Tibial nerve (tissue), 4 donors: Measurements from ENCODE around the gene TMCC2. TPM values are rescaled to one million over a fixed set of nuclear protein-coding genes. Genes with fewer than 3 reads are reported as not detected.

Experiments used
- DNase-seq, 2 donors: peaks; one replicate each; pipeline ENCODE4 v3.0.0-alpha.2; 2019; ENCODE audit warnings: low spot score in 2 of 2
- H3K27ac ChIP-seq, 4 donors: fragments of 200-600 bp; sonication (generic) in 3 of 4; one replicate each; pipeline ENCODE4 v1.5.1; 2017 to 2019; ENCODE audit warnings: mild to moderate bottlenecking in 1 of 4
- H3K27me3 ChIP-seq, 2 donors: fragments of 200-600 bp; sonication (generic) in 1 of 2; one replicate each; pipeline versions ENCODE4 v1.5.1 to v1.6.0; 2017 to 2019
- H3K36me3 ChIP-seq, 3 donors: fragments of 200-600 bp; sonication (generic); one replicate each; pipeline ENCODE4 v1.5.1; 2018 to 2019
- H3K4me1 ChIP-seq, 4 donors: fragments of 200-600 bp; sonication (generic) in 3 of 4; one replicate each; pipeline ENCODE4 v1.5.1; 2017 to 2019
- H3K4me3 ChIP-seq, 4 donors: fragments of 200-600 bp; sonication (generic) in 3 of 4; one replicate each; pipeline ENCODE4 v1.5.1; 2017 to 2019; ENCODE audit warnings: mild to moderate bottlenecking in 1 of 4, moderate library complexity in 1 of 4
- H3K9me3 ChIP-seq, 4 donors: fragments of 200-600 bp; sonication (generic) in 3 of 4; one replicate each; pipeline ENCODE4 v1.5.1; 2017 to 2019
- CTCF ChIP-seq, 5 experiments: fragments of 200-600 bp in 3 of 5; fragments of 450-650 bp in 2 of 5; sonication (generic) in 3 of 5; IDR thresholded peaks; one replicate each; pipeline ENCODE4 v1.5.1; 2016 to 2019; ENCODE audit warnings: antibody characterized with exemption in 5 of 5, mild to moderate bottlenecking in 3 of 5, moderate library complexity in 2 of 5
- EP300 ChIP-seq, 2 donors: sonication (generic); formaldehyde crosslinking; IDR thresholded peaks; one replicate each; pipeline ENCODE4 v1.6.1; 2017; ENCODE audit warnings: antibody characterized with exemption in 2 of 2, mild to moderate bottlenecking in 1 of 2
- POLR2A ChIP-seq, 2 donors: fragments of 450-650 bp; IDR thresholded peaks; one replicate each; pipeline ENCODE4 v1.6.1; 2017; ENCODE audit warnings: antibody characterized with exemption in 2 of 2, mild to moderate bottlenecking in 2 of 2, moderate library complexity in 2 of 2
- WGBS, 2 donors: methylation state at CpG; one replicate each; pipeline ENCODE4 v1.1.5; 2018; 5-methylcytosine and 5-hydroxymethylcytosine counted together
- total RNA-seq, 4 donors: library from RNA; depleted of rRNA; stranded (reverse); fragments of >200 nt; gene quantifications; one replicate each; pipeline ENCODE4 v1.1.0, GENCODE V29; 2016

Gene TMCC2
- total RNA-seq, 4 donors from 2014 or later, result 2.4 to 4.8 (median 2.7) TPM

GRCh38 chr1:205240118-205240517, 12.4 kb downstream of the TMCC2 start:
- H3K36me3 ChIP-seq, result peaks cover 0 to 11% (median 0%) of the 10 kb centered on the region in 3 donors
- no peaks in the 10 kb centered on the region for H3K27me3 ChIP-seq
- no peak for TF ChIP-seq CTCF (IDR thresholded peaks at IDR 0.05)
- TF ChIP-seq POLR2A (IDR thresholded peaks at IDR 0.05), result no peak
- TF ChIP-seq EP300 (IDR thresholded peaks at IDR 0.05), result no peak
- 83 to 96% methylated on average over 6 of the region's 6 CpGs for WGBS, 2 donors
- no peak overlapping the region for H3K27ac ChIP-seq
- no peaks in the 10 kb centered on the region for H3K9me3 ChIP-seq
- H3K4me3 ChIP-seq, result no peak overlapping the region
- DNase-seq, result no peak
- peaks cover 0 to 6% (median 1%) of the 10 kb centered on the region in 4 donors for H3K4me1 ChIP-seq

- H3K4me1 ChIP-seq, result peaks cover 0 to 2% (median under 1%) of the 10 kb centered on the region in 4 donors
- WGBS, 2 donors, result 84 to 93% methylated on average over 3 of the region's 3 CpGs
- H3K36me3 ChIP-seq, result peaks cover 0 to 11% (median 0%) of the 10 kb centered on the region in 3 donors
- no peaks in the 10 kb centered on the region for H3K9me3 ChIP-seq
- no peaks in the 10 kb centered on the region for H3K27me3 ChIP-seq
- TF ChIP-seq POLR2A (IDR thresholded peaks at IDR 0.05) (no peak), EP300 (IDR thresholded peaks at IDR 0.05) (no peak), CTCF (IDR thresholded peaks at IDR 0.05) (no peak)
- H3K27ac ChIP-seq, result no peak overlapping the region
- DNase-seq, result no peak
- no peak overlapping the region for H3K4me3 ChIP-seq
Observed at GRCh38 chr1:205240569-205240968, 12.8 kb downstream of the TMCC2 start.

GRCh38 chr1:205241366-205242030, 13.8 kb downstream of the TMCC2 start:
- no peak for TF ChIP-seq CTCF (IDR thresholded peaks at IDR 0.05)
- no peak for TF ChIP-seq POLR2A (IDR thresholded peaks at IDR 0.05)
- TF ChIP-seq EP300 (IDR thresholded peaks at IDR 0.05), result no peak
- H3K27ac ChIP-seq, result no peak overlapping the region
- H3K36me3 ChIP-seq, result peaks cover 0 to 11% (median 0%) of the 10 kb centered on the region in 3 donors
- no peak for DNase-seq
- no peaks in the 10 kb centered on the region for H3K27me3 ChIP-seq
- peaks cover 0 to 2% (median 1%) of the 10 kb centered on the region in 4 donors for H3K4me1 ChIP-seq
- 93 to 96% methylated on average over 30 to 35 of the region's 36 CpGs for WGBS, 2 donors
- H3K9me3 ChIP-seq, result no peaks in the 10 kb centered on the region
- no peak overlapping the region for H3K4me3 ChIP-seq

GRCh38 chr1:205243350-205244191, 15.8 kb downstream of the TMCC2 start:
- no peak overlapping the region for H3K4me3 ChIP-seq
- DNase-seq, result no peak
- 89 to 92% methylated on average over 8 of the region's 8 CpGs for WGBS, 2 donors

More at GRCh38 chr1:205243350-205244191, 15.8 kb downstream of the TMCC2 start:
- TF ChIP-seq EP300 (IDR thresholded peaks at IDR 0.05) (no peak), POLR2A (IDR thresholded peaks at IDR 0.05) (no peak), CTCF (IDR thresholded peaks at IDR 0.05) (no peak)
- Histone ChIP-seq H3K27me3 (no peaks in the 10 kb centered on the region), H3K27ac (no peak overlapping the region), H3K4me1 (peaks cover 0 to 23% (median 14%) of the 10 kb centered on the region in 4 donors), H3K9me3 (no peaks in the 10 kb centered on the region), H3K36me3 (peaks cover 0 to 11% (median 0%) of the 10 kb centered on the region in 3 donors)
